K562 (cell line): ENCODE data around the gene DGKZ. TPM values are rescaled to one million over a fixed set of nuclear protein-coding genes. Genes with fewer than 3 reads are reported as not detected.

Experiments
- BRD4 ChIP-seq: fragments of 200-600 bp; sonication (generic); IDR thresholded peaks from 2 replicates; pipeline ENCODE4 v1.6.1; 2017; ENCODE audit warnings: inconsistent platforms
- DNMT1 ChIP-seq: fragments of 450-650 bp; IDR thresholded peaks from 2 replicates; pipeline ENCODE4 v1.6.1; 2016; ENCODE audit warnings: antibody characterized with exemption, mild to moderate bottlenecking
- HNRNPH1 ChIP-seq: fragments of 200-400 bp; formaldehyde crosslinking; optimal IDR thresholded peaks from 2 replicates; pipeline ENCODE3; 2017; ENCODE audit warnings: low read depth, mild to moderate bottlenecking, low read length, moderate library complexity
- IFI16 ChIP-seq: fragments of 250-450 bp; sonication (Bioruptor Pico); IDR thresholded peaks from 2 replicates; pipeline ENCODE4 v2.1.2; 2022; ENCODE audit warnings: mild to moderate bottlenecking, inconsistent platforms
- LEF1 ChIP-seq: fragments of 450-650 bp; IDR thresholded peaks from 2 replicates; pipeline ENCODE4 v1.6.1; 2016; ENCODE audit warnings: mild to moderate bottlenecking
- NELFE ChIP-seq: IDR thresholded peaks from 2 replicates; pipeline ENCODE4 v1.6.1; 2011; ENCODE audit warnings: mild to moderate bottlenecking; ENCODE audit not compliant: insufficient read depth, insufficient read length
- NEUROD1 ChIP-seq: fragments of 150-350 bp; IDR thresholded peaks from 2 replicates; pipeline ENCODE4 v1.6.1; 2014; ENCODE audit warnings: borderline replicate concordance, low read length, low read depth; ENCODE audit not compliant: partially characterized antibody
- NFRKB ChIP-seq: fragments of 450-650 bp; IDR thresholded peaks from 2 replicates; pipeline ENCODE4 v1.6.1; 2016; ENCODE audit warnings: low read depth
- PRDM10 ChIP-seq: fragments of 450-650 bp; IDR thresholded peaks from 2 replicates; pipeline ENCODE4 v1.6.1; 2018; ENCODE audit not compliant: partially characterized antibody
- PTTG1 ChIP-seq: fragments of 450-650 bp; IDR thresholded peaks from 2 replicates; pipeline ENCODE4 v1.6.1; 2016; ENCODE audit warnings: low read depth, mild to moderate bottlenecking, missing genetic modification characterization, missing compliant biosample characterization
- SPI1 ChIP-seq: IDR thresholded peaks from 2 replicates; pipeline ENCODE4 v1.6.1; 2011; ENCODE audit warnings: low read depth, low read length, control low read depth, borderline replicate concordance
- TFAM ChIP-seq: fragments of 250-450 bp; sonication (Bioruptor Pico); conservative IDR thresholded peaks from 2 replicates; pipeline ENCODE4 v1.5.0; 2021; ENCODE audit warnings: mild to moderate bottlenecking, moderate library complexity
- TFAP4 ChIP-seq: sonication (generic); formaldehyde crosslinking; IDR thresholded peaks from 2 replicates; pipeline ENCODE4 v1.8.0; 2022; ENCODE audit warnings: missing genetic modification reagents, mild to moderate bottlenecking, moderate library complexity, borderline replicate concordance
- TRIM25 ChIP-seq: fragments of 450-650 bp; IDR thresholded peaks from 2 replicates; pipeline ENCODE4 v1.7.0; 2016; ENCODE audit warnings: borderline replicate concordance
- UBTF ChIP-seq, 2 experiments: IDR thresholded peaks; 2 replicates each; pipeline ENCODE4 v1.6.1; 2012; ENCODE audit warnings: improper control_type of control experiment in 2 of 2, low read depth in 2 of 2, low read length in 2 of 2, borderline replicate concordance in 1 of 2
- ZBTB9 ChIP-seq: fragments of 450-650 bp; formaldehyde crosslinking; IDR thresholded peaks from 2 replicates; pipeline ENCODE4 v1.4.0; 2020; ENCODE audit warnings: mild to moderate bottlenecking, moderate library complexity
- ZFX ChIP-seq: sonication (generic); formaldehyde crosslinking; IDR thresholded peaks from 2 replicates; pipeline ENCODE4 v1.8.0; 2022; ENCODE audit warnings: mild to moderate bottlenecking, missing genetic modification reagents, moderate library complexity
- polyA plus RNA-seq, 8 experiments: library from polyadenylated mRNA; depleted of rRNA in 4 of 8; stranded (reverse) in 5 of 8; unstranded in 3 of 8; fragments of >200 nt; fragmentation: Nextera tagmentation in 2 of 8; fragmentation: Illumina TruSeq in 1 of 8; extraction: Ambion mirVana in 2 of 8; extraction: Trizol in 1 of 8; gene quantifications; 2 replicates each; pipeline versions ENCODE4 v1.2.1 to v1.2.3, GENCODE V29; 2011 to 2014; ENCODE audit warnings: inconsistent platforms in 1 of 8, missing spikeins in 1 of 8
- total RNA-seq, 7 experiments: library from RNA; depleted of rRNA in 6 of 7; stranded (reverse); fragments of >200 nt in 6 of 7; fragmentation: Illumina TruSeq in 2 of 7; extraction: Trizol in 2 of 7; gene quantifications; 2 replicates each; pipeline versions ENCODE4 v1.2.1 to v1.2.3, GENCODE V29; 2011 to 2021; ENCODE audit warnings: low replicate concordance in 1 of 7

The DGKZ gene
- total and polyA plus RNA-seq, 9 of the 15 experiments (the other 6 are each of a cell fraction or from before 2014, with no cell fraction given): 0.51 to 100 (median 44.2) TPM

- no peak for TF ChIP-seq ZBTB9 (CRISPR knock-in tag)
- no peak for TF ChIP-seq NEUROD1
- no peak for TF ChIP-seq HNRNPH1
- TF ChIP-seq NFRKB: no peak
- peak; percentile 74; the same call in 1 of the 2 replicates for TF ChIP-seq LEF1
- TF ChIP-seq TRIM25: no peak
- TF ChIP-seq ZFX (CRISPR knock-in tag): peak; percentile 51; the same call in 1 of the 2 replicates
- TF ChIP-seq TFAP4 (CRISPR knock-in tag): peak; percentile 19; the same call in 1 of the 2 replicates
- no peak for TF ChIP-seq PTTG1 (tag)
- no peak for TF ChIP-seq TFAM (CRISPR knock-in tag)
- no peak for TF ChIP-seq NELFE
- TF ChIP-seq DNMT1: no peak
- TF ChIP-seq BRD4: no peak
- TF ChIP-seq UBTF (IDR thresholded peaks at IDR 0.05; ENCODE audit: borderline replicate concordance in 1 of 2, low read depth in 2 of 2, low read length in 2 of 2): 0 out of 4 replicates have a peak, but pooled peaks of 1 of the 2 experiments have one; percentile 36
- TF ChIP-seq IFI16 (CRISPR knock-in tag): no peak
- peak; percentile 96 for TF ChIP-seq SPI1
- TF ChIP-seq PRDM10: peak; percentile 86
Observed at GRCh38 chr11:46309814-46310259, 37.4 kb upstream of the DGKZ start (continued).
